CD4-positive, alpha-beta T cell treated with Interleukin-12 subunit alpha and Interleukin-12 subunit beta, for 1 hour (primary cell): ENCODE results near the gene WNT3A.
"Not testable (repeated sequence)": the region's sequence is repeated elsewhere in the genome, so short reads cannot be mapped to it uniquely, and the experiment has no call there.

Experiments used
- DNase-seq: peaks from one replicate; pipeline ENCODE4 v3.0.0-alpha.2; 2020

WNT3A gene

DNA sequence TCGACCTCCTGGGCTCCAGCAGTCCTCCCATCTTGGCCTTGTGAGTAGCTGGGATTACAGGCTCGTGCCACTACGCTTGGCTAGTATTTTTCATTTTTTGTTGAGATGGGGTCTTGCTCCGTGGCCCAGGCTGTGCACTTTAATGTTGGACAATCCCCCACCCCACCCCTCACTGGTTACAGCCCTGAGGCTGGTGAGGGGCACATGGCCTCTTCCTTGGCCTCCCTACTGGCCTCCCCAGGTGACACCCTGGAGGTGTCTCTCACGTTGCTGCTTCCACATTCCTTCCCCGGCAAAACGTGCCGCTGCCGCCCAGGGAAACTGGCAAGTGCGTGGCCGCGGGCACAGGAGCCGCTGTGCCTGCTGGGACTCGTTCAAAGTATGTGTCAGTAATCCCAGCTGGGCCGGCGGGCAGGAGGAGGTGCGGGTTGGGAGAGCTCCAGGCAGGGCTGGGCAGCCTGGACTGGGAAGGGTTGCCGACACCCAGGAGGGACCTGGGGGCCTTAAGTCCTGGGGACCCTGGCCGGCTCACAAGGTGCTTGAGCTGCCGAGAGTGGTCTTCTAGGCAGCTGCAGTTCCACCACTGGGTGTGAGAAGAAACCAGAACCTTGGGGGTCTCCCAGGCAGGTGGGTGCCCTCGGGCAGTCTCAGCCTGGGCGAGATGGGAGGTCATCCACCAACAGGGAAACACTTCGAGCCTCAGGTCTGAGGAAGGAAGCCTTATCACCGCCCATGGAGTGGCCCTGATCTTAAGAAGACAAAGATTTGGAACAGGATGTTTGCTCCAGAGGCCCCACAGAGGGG, 6.5 kb downstream of the WNT3A start:
- no peak for DNase-seq

DNA sequence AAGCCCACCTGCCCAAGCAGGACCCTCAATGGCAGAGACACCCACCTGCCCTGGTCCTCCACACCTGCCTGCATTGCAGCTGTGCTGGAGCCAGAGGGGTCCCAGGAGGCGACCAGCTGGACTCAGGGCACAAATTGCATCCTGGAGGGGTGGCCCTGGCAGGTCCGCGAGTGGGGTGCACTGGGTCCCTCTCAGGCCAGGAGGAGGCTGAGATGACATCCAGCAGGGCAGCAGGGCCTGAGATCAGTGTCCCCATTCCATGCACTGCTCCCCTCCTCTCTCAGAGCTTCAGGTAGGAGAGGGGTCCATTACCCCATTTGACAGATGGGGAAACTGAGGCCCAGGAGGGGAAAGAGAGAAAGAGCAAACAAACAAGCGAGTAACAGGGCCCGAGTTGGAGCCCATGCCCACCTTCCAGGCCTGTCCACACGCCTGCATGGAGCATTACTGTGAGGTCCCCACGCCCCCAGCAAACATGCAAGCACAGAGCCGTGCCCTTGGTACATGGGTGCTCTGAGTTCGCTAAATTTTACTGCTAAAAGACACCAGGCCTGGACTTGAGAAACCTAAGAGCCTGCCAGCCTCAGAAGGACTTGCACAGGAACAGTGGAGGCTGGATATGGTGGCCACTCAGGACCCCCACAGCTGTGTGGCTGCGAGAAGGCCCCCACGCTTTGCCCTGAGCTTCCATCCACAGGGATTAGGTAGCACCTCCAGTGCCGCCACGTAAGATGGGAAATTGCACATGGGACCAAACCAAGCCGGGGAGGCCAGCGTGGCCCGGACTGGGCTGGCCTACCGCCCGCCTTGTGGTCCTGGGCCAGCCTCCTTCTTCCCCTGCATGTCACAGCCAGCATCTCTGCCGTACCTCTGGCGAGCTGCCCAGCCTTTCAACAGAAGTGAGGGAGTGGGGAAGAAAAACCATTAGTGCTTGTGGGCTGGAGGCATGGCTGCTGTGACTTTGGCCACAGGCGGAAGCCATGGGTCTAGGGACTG, 7.4 kb downstream of the WNT3A start:
- no peak for DNase-seq

DNA sequence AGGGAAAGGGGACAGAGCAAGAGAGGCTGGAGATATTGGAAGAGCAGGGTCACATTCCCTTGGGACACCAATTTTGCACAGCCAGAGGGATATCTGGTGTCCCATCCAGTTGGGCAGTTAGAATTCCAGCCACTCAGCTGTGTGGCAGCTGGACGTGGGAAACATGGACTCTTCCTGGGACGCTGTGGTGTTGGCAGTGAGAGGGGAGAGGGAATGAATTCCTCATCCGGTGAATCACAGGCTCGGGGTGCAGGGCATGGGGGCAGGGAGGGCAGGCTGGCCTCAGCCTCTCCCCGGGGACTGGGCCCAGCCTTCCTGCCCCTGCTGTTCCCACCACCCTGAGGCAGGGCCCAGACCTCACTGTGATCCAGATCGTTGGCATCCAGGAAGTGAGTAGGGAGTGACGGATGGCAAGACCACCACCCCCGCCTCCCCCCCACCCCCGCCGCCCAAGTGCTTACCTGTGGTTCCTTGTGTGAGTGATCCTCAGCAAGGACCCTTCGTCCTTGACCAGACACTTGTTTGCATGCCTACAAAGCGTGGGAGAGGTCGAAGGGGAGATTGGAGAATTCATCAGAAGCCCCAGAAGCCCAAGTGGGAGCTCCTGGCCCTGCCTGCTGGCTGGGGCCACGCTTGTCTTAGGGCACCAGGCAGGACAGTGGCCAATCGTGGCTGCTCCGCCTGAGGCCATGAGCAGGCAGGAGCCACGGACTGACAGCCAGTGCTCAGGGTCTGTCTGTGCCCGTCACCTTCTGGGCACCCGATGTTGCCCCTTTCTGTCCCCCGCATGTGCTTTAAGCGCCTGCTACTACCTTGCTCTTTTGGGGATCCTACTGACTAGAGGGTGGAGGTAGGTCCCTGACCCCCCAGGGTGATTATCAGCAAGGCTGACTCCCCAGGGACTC, 8.7 kb downstream of the WNT3A start:
- DNase-seq: no peak

- no peak for DNase-seq
These were observed 9.3 kb downstream of the WNT3A start for GRCh38 chr1:228016181-228016510.

GRCh38 chr1:228016653-228017355, 10.0 kb downstream of the WNT3A start:
- no peak for DNase-seq

DNA sequence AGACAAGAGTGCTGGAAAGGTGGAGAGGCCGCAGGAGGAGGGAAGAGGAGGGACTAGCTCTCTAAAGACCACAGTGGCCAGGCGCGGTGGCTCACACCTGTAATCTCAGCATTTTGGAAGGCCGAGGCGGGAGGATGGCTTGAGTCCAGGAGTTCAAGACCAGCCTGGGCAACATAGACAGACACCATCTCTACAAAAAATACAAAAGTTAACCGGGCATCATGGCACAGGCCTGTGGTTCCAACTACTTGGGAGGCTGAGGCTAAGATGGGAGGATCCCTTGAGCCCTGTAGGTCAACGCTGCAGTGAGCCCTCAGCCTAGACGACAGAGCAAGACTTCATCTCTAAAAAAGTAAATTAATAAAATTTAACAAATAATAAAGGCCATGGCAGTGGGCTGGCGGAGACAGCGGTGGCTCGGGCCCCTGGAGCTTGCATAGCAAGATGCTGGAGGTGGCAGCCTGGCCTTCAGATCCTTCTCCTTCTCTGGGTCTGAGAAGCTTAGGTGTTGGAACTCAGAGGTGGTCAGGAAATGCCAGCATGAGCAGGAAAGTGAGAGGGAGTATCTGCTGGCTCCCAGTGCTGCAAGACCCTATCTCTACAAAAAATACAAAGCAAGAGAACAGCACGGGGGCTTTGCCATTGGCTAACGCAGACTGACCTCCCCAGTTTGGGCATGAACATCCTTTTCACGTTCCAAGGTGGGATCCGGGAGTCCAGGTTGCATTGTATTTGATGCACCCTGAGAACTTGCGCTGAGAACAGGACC, 10.7 kb downstream of the WNT3A start:
- DNase-seq: no peak

DNA sequence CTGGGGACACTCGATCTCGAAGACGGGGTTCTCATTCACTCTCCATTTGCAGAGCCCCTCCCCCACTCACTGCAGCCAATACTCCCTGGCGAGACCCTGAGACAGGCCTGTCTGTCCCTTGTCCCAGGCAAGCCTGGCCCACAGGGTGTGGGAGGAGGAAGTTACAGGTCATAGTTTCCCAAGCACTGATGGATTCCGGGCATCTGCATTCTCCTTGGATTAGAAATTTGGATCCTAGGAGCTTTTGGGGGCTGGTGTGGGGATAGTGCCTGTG, 11.3 kb downstream of the WNT3A start:
- no peak for DNase-seq

GRCh38 chr1:228018961-228019721, 12.3 kb downstream of the WNT3A start:
- no peak for DNase-seq

GRCh38 chr1:228019722-228020083, 12.9 kb downstream of the WNT3A start:
- not testable (repeated sequence) for DNase-seq

DNA sequence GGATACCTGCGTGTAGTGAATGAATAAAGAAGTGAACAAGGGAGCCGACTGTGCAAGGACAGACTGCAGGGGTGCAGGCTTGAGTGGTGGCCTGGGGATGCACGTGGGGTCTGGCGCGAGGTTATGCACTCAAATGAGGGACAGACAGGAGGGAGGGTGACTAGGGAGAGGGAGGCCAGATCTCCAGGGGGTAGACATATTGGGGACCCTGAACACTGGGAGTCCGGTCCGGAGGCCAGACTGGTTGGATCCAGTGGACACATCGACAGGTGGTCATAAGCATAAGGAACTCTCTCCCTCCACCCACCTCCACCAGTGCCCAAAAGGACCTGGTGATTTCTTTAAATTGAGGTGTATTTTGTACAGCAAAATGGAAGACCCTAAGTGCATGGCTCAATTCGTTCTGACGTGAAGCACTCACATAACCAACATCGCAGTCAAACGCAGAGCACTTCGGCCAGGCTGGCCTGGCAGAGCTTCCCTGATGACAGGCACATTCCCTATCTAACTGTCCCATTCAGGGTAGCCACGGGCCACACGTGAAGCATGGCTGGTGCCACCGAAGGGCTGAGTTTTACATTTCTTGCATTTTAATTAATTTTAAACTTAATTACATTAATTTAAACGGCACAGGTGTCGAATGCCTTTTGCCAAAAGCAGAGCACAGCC, 14.0 kb downstream of the WNT3A start:
- no peak for DNase-seq

GRCh38 chr1:228021355-228022030, 14.7 kb downstream of the WNT3A start:
- no peak for DNase-seq

GRCh38 chr1:228022571-228023293, 15.9 kb downstream of the WNT3A start:
- DNase-seq: no peak

DNA sequence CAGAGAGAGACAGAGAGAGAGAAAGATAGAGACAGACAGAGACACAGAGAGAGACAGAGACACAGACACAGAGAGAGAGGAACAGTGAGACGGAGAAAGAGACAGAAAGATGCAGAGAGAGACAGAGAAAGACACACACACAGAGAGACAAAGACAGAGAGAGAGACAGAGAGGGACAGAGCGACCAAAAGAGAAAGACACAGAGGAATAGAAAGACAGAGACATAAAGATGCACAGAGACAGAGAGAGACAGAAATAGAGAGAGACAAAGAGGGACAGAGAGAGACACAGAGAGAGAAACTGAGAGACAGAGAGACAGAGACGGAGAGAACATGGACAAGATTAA, 16.5 kb downstream of the WNT3A start:
- no peak for DNase-seq

- DNase-seq: no peak
These were observed 22.5 kb downstream of the WNT3A start for GRCh38 chr1:228029281-228029680.

GRCh38 chr1:228030451-228031201, 23.8 kb downstream of the WNT3A start:
- DNase-seq: no peak

- no peak for DNase-seq
These were observed 24.6 kb downstream of the WNT3A start for GRCh38 chr1:228031276-228031995.

DNA sequence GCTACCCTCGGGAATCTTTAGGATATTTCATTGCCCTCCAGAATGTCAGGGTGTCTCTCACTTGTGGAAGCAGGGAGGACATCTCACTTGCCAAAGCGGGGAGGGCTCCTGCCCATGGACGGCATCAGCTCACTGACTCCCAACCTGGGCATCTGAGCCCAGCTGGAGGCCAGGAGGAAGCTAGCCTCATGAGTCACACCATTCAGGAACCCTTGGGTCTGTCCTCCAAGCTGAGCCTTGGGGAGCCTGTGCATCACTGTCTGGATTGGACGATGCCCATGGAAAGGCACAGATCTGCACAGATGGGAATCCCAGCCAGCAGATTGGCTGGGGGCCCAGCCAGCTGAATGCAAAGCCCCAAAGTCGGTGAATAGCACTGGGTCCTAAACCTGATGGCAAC, 25.2 kb downstream of the WNT3A start:
- DNase-seq: no peak

GRCh38 chr1:228033376-228033775, 26.6 kb downstream of the WNT3A start:
- DNase-seq: no peak
